GM21619 (cell line): Measurements from ENCODE around the gene STK24.

Source experiments
- ATAC-seq: cut with Tn5 transposase; IDR thresholded peaks from one replicate; pipeline ENCODE4 v1.9.1; 2021; ENCODE audit not compliant: unreplicated experiment

STK24 gene

DNA sequence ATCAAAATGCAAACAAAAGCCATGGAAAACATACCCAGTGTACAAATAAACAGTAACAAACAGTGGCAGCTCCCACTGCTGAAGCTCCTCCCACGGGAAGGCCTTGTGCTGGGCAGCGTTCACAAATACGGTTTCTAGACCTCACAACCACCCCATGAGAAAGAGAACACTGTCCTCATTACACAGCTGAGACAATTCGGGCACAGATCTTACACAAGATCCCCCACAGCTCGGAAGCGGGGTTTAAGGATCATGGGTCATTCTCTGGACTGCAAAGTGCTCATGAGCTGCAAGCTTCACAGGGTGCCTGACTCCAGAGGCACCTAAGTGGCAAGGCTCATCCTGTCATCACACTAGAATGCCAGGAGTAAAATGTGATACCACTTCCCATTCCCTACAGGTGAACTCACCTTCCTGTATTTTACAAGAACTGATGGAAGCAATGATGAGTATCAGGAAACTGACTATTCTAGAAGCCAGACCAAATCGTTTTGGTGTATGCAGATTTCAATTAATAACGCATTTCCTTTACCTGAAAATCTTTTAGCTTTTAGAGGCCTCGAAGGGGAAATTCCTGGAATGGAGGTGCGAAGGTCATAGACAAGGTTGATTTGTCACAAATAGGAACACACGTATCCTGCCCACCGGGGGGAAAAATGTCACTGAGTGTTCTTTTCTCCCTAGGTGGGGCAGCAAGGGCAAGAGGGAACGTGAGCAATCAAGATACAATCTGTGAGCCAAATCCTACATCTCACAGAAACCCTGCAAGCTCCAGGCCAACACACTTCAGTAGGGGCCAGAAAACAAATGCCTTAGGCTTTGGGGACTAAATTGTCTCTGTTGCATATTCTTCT is 41.2 kb downstream of the STK24 start:
- ATAC-seq: no peak

- ATAC-seq: no peak
These were observed 42.1 kb downstream of the STK24 start for GRCh38 chr13:98534821-98535220.

GRCh38 chr13:98533912-98534311 is 43.0 kb downstream of the STK24 start:
- no peak for ATAC-seq

DNA sequence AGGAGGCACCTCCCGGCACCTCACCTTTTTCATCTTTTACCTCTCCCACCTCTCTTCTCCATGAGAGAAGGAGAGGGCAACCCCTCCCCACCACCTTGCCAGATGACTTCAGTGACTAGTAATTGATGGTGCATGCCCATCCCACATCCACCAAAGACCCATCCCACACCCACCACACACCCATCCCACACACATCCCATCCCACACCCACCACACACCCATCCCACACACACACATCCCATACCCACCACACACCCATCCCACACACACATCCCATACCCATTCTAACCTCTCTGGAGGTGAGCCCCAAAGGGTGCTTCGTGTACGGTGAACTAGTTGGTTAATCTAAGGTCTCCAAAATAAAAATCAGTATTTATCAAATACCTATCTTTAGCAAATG is 44.7 kb downstream of the STK24 start:
- ATAC-seq: no peak

DNA sequence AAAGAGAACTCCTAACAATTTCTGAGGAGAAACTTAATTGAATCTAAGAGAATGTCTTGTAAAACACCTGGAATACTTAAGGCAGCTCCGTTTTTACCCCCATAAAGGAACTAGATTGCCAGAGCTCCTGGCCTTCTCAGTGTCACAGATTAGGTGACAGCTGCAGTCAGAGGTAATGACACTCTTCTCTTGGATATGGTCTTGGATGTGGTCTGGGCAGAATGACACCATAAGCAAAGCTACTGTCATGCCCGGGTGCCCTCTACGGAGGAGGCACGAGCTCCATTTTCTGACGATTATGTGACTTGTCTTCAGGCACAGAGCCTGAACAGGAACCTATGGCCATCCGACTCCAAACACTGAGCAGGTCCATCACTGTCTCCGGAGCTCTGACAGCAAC is 46.7 kb downstream of the STK24 start:
- no peak for ATAC-seq

DNA sequence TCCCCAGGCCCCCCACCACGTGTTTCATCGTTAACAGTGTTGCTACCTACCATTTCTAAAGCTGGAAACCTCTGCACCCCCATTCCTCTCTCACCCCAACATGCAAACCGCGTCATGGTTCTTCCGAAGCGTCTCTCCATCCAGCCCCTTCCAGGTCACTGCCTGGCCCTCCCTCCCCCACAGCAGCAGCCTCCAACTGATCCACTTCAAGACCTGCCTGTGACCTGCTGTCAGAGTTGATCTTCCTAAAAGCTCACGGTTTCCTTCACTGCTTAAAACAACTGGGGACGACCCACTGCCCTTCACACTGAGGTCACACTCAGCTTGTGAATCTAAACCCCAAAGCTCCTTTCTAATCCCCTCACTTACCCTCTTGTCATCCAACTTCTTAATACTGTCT is 47.7 kb downstream of the STK24 start:
- no peak for ATAC-seq

DNA sequence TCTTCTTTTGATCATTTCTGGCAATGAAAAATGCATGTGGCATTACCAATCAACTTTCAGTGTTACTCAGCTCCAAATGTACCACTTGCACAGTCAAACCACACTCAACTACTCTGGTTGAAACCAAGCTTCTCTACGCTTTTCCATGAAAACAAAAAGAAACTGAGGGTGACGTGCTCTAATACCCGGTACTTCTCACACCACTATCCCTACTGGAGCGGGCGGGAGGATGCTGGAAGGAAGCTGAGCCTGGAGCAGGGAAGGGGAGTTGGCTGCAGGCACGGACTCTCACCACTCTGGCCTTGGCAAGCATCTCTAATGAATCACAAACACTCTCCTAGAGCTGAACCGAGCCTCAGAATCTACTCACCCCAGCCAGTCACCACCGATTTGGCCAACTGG is 48.2 kb downstream of the STK24 start:
- no peak for ATAC-seq

GRCh38 chr13:98527526-98527925 is 49.4 kb downstream of the STK24 start:
- no peak for ATAC-seq

GRCh38 chr13:98526182-98526512 is 50.8 kb downstream of the STK24 start:
- no peak for ATAC-seq

GRCh38 chr13:98525456-98526181 is 51.3 kb downstream of the STK24 start:
- no peak for ATAC-seq

DNA sequence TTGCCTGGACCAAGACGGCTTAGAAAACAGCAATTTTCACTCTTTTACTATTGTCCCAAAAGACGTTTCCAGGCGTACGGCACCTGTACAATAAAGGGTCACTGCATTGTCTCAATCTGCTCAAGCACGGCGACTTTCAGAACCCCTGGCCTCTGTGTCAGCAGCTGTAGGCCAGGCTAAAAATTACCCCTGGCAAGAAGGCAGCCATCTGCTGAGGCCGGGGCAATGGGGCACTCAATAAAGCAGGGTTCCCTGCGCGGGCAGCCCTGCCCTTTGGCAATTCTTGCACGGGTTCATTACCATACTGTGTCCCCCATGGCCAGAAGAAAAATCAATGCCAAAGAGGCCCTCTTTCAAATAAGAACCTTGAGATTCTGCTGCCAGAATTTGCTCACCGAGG is 52.1 kb downstream of the STK24 start:
- no peak for ATAC-seq

DNA sequence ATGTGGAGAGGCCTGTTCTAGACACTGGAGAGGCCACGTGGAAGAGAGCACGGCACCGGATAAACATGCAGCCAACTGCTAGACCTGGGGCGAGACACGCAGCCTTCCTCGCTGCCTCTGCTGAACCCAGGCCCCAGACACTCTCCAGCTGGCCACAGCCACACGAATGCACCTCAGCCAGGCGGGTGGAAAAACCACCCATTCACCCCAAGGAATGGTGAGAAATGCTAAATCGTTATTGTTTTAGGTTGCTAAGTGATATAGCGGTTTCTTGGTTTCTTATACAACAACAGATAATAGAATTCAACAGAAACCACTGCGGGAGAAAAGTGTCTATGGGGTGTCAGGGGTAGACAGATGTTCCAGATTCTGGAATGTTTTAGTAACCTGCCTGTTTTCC is 52.5 kb downstream of the STK24 start:
- ATAC-seq: no peak

DNA sequence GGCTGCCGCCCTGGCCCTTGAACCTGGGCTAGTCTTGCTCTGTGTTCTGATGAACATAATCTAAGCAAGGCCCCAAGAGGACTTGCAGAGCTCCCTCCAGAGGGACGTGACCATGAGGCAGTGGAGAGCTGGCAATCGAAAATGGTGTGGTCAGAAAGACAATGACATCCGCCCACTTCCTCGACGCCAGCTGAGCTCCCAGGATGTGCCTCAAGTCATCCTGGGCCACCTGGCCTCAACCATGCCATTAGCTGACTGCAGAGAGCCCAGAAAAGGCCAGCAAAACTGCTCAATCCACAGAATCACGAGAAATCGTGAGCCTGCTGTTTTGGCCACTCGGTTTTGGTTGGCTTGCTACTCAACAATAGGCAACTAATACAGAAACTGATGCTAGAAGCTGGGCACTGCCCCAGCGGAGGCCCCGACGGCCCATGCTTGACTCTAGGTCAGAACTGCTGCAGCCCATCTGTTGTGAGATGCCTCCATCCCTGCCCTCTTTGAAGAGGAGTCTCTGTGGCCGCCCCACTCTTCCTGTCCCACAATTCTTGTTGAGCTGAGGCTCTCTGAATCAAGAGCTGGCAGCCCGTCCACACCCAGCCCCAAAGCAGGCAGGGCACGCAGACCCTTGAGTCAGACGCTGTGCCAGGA is 53.3 kb downstream of the STK24 start:
- ATAC-seq: peak; percentile 52

GRCh38 chr13:98522371-98522770 is 54.5 kb downstream of the STK24 start:
- ATAC-seq: no peak

GRCh38 chr13:98521461-98522247 is 55.3 kb downstream of the STK24 start:
- ATAC-seq: no peak

GRCh38 chr13:98520674-98521449 is 56.0 kb downstream of the STK24 start:
- no peak for ATAC-seq

GRCh38 chr13:98519976-98520375 is 56.9 kb downstream of the STK24 start:
- ATAC-seq: no peak

GRCh38 chr13:98517576-98518310 is 59.2 kb downstream of the STK24 start:
- ATAC-seq: peak; percentile 29

DNA sequence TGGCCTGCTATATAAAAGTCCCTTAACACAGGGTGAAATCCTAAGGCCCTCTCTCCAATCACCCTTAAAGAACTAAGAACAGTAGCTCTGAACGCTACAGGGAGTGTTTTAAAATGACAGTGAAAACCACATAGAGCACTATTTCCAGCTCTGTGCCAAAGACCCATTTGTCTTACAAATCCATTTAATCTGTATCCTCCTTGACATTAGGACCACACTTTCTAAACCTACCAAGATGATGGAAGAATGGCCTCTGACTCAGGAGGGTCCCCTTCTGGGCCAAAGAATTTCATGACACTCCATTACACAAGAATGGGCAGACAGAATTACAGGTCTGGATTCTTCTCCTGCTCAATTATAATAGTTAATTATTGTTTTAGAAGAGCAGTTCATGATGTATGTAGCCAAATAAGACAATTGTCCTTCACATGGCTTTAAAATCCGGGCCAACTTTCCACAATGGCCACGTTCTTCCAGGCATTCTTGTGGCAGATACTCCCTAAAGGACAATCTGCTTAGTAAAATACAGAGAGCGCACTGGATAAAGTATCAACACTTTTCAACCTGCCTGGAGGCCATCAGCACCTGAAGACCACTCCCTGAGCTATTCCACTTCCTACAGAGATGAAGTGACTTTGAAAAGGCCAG is 61.0 kb downstream of the STK24 start:
- no peak for ATAC-seq
